ENCODE results near the gene SNX7.

- no peak for TF ChIP-seq CTCF (IDR thresholded peaks at IDR 0.05 in 2 of 3, conservative IDR thresholded peaks at IDR 0.05 in 1 of 3; ENCODE audit: borderline replicate concordance in 1 of 3, insufficient read depth in 1 of 3, low read depth in 2 of 3, low read length in 2 of 3)
- no peak for TF ChIP-seq POLR2A (IDR thresholded peaks at IDR 0.05; ENCODE audit: borderline replicate concordance, extremely low read depth, insufficient read depth, insufficient read length)
- no peak for TF ChIP-seq CEBPB (IDR thresholded peaks at IDR 0.05; ENCODE audit: low read depth)
These were observed 15.8 kb downstream of the SNX7 start for GRCh38 chr1:98677288-98677687.

Measured in HCT116 (cell line).